ENCODE measurements around the gene ATP1B3. TPM values are rescaled to one million over a fixed set of nuclear protein-coding genes. Genes with fewer than 3 reads are reported as not detected.
A peak's percentile ranks its signal among the peaks of the same experiment; 100 is the strongest.
"Not testable (repeated sequence)": the region's sequence is repeated elsewhere in the genome, so short reads cannot be mapped to it uniquely, and the experiment has no call there.

The ATP1B3 gene
- 34.7 TPM for total RNA-seq (ENCODE audit: insufficient read depth, low replicate concordance)

GRCh38 chr3:141876381-141876890 lies at the start of gene ATP1B3:
Gene ATP1B3 (plus strand): TSS chr3:141876643. CDS start chr3:141876802, 159 bp downstream.
- DNase-seq (ENCODE audit: low spot score), result peak; percentile 85

- DNase-seq (ENCODE audit: low spot score), result no peak
These were observed 48.0 kb upstream of the ATP1B3 start for GRCh38 chr3:141828487-141828886.

GRCh38 chr3:141828890-141829289 lies 47.6 kb upstream of the ATP1B3 start:
- DNase-seq (ENCODE audit: low spot score), result peak; percentile 40

- peak; percentile 30 for DNase-seq (ENCODE audit: low spot score)
These were observed 45.9 kb upstream of the ATP1B3 start for GRCh38 chr3:141830508-141830907.

GRCh38 chr3:141834292-141834691 lies 42.2 kb upstream of the ATP1B3 start:
- no peak for DNase-seq (ENCODE audit: low spot score)

- DNase-seq (ENCODE audit: low spot score), result no peak
These were observed 40.8 kb upstream of the ATP1B3 start for GRCh38 chr3:141835557-141836229.

GRCh38 chr3:141839389-141839788 lies 37.1 kb upstream of the ATP1B3 start:
- no peak for DNase-seq (ENCODE audit: low spot score)

GRCh38 chr3:141840737-141841544 lies 35.5 kb upstream of the ATP1B3 start:
- no peak for DNase-seq (ENCODE audit: low spot score)

GRCh38 chr3:141844108-141844507 lies 32.3 kb upstream of the ATP1B3 start:
- DNase-seq (ENCODE audit: low spot score), result no peak

- no peak for DNase-seq (ENCODE audit: low spot score)
These were observed 31.6 kb upstream of the ATP1B3 start for GRCh38 chr3:141844812-141845211.

GRCh38 chr3:141845407-141846049 lies 30.9 kb upstream of the ATP1B3 start:
- DNase-seq (ENCODE audit: low spot score), result no peak

- DNase-seq (ENCODE audit: low spot score), result no peak
These were observed 30.4 kb upstream of the ATP1B3 start for GRCh38 chr3:141846050-141846433.

- not testable (repeated sequence) for DNase-seq (ENCODE audit: low spot score)
These were observed 28.2 kb upstream of the ATP1B3 start for GRCh38 chr3:141848159-141848748.

- DNase-seq (ENCODE audit: low spot score), result no peak
These were observed 27.2 kb upstream of the ATP1B3 start for GRCh38 chr3:141849056-141849815.

GRCh38 chr3:141851411-141851810 lies 25.0 kb upstream of the ATP1B3 start:
- no peak for DNase-seq (ENCODE audit: low spot score)

- DNase-seq (ENCODE audit: low spot score), result no peak
These were observed 23.3 kb upstream of the ATP1B3 start for GRCh38 chr3:141853081-141853601.

- no peak for DNase-seq (ENCODE audit: low spot score)
These were observed 22.7 kb upstream of the ATP1B3 start for GRCh38 chr3:141853629-141854168.

- DNase-seq (ENCODE audit: low spot score), result no peak
These were observed 21.8 kb upstream of the ATP1B3 start for GRCh38 chr3:141854599-141854998.

GRCh38 chr3:141858312-141858711 lies 18.1 kb upstream of the ATP1B3 start:
- DNase-seq (ENCODE audit: low spot score), result no peak

- DNase-seq (ENCODE audit: low spot score), result no peak
These were observed 16.8 kb upstream of the ATP1B3 start for GRCh38 chr3:141859651-141860050.
